HG03558 (cell line): Measurements from ENCODE around the gene SLC12A3.
"Not testable (repeated sequence)": the region's sequence is repeated elsewhere in the genome, so short reads cannot be mapped to it uniquely, and the experiment has no call there.

Source experiments
- ATAC-seq: cut with Tn5 transposase; IDR thresholded peaks from one replicate; pipeline ENCODE4 v1.9.1; 2021; ENCODE audit warnings: moderate number of reproducible peaks; ENCODE audit not compliant: unreplicated experiment; ENCODE audit errors: extremely low read depth

Gene SLC12A3

GRCh38 chr16:56866955-56867830 lies 2.2 kb downstream of the SLC12A3 start:
- ATAC-seq, result no peak

DNA sequence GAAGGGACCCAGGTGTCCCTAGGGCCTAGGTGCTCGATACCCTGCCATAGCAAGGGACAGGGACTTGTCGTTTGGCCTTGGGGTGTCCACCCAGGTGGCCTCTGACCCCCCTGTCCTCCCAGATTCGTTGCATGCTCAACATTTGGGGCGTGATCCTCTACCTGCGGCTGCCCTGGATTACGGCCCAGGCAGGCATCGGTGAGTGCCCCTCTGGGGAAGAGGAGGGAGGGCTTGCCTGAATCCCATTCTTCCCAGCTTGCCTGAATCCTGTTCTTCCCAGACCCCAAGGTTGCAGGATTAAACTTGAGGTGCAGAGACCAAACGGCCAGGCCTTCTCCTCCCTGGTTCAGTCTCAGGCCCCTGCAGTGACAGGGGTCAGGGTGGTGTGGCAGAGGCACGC lies 3.2 kb downstream of the SLC12A3 start:
- ATAC-seq, result no peak

- not testable (repeated sequence) for ATAC-seq
These were observed 3.8 kb downstream of the SLC12A3 start for GRCh38 chr16:56868766-56869165.

DNA sequence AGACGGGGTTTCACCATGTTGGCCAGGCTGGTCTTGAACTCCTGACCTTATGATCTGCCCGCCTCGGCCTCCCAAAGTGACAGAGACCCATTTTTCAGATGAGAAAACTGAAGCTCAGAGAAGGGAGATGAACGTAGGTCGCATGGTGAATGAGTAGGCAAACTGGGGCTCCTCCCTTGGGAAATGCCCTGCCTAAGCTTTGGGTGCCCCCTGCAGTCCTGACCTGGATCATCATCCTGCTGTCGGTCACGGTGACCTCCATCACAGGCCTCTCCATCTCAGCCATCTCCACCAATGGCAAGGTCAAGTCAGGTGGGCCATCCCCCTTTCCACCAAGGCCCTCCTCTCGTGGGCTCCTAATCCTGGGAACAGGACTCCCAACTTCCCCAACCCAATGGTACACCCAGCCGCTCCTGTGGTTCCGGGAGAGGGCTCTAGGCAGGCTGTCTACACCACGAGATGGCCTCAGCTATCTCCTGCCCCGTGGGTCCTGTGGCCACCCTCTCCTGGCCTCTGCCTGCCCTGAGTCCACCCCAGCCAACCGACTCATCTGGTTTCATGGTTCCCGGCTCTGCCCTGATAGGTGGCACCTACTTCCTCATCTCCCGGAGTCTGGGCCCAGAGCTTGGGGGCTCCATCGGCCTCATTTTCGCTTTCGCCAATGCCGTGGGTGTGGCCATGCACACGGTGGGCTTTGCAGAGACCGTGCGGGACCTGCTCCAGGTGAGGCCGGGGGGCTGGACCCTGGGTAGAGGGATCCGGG lies 4.7 kb downstream of the SLC12A3 start:
- no peak for ATAC-seq

GRCh38 chr16:56870276-56870888 lies 5.4 kb downstream of the SLC12A3 start:
- ATAC-seq, result no peak

DNA sequence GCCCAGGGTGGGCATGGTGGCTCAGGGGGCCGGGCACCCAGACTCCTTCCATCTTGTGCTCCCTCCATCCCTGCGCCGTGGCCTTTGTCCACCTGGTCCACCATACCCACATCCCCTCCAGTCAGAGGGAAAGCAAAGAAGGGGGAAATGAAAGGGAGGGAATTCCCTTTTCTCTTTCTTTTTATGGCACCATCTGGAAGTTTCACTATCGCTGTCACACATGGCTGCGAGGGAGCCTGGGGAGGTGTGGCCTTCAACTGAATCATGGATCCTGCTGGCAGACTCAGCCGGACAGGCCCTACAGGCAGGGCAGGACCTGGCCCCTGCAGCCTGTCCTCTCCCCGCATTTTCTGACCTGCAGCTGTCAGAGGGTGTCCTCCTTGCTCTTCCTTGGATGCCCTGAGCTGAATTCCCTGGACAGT lies 6.2 kb downstream of the SLC12A3 start:
- ATAC-seq, result no peak

- no peak for ATAC-seq
These were observed 7.9 kb downstream of the SLC12A3 start for GRCh38 chr16:56872863-56873391.

- no peak for ATAC-seq
These were observed 9.8 kb downstream of the SLC12A3 start for GRCh38 chr16:56874800-56875199.

DNA sequence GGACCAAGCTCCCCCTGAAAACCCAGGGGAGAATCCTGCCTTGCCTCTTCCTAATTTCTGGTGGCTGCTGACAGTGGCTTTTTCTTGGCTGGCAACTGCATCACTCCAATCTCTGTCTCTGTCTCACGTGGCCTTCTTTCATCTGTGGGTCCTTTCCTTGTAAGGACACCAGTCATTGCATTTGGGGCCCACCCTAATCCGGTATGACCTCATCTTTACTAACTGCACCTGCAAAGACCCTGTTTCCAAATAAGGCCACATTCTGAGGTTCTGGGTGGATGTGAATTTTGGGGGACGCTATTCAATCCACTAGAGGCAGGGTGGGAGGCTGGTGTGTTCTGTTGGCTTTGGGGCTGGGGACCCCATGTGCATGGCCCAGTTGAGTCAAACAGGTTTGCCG lies 11.0 kb downstream of the SLC12A3 start:
- ATAC-seq, result no peak

DNA sequence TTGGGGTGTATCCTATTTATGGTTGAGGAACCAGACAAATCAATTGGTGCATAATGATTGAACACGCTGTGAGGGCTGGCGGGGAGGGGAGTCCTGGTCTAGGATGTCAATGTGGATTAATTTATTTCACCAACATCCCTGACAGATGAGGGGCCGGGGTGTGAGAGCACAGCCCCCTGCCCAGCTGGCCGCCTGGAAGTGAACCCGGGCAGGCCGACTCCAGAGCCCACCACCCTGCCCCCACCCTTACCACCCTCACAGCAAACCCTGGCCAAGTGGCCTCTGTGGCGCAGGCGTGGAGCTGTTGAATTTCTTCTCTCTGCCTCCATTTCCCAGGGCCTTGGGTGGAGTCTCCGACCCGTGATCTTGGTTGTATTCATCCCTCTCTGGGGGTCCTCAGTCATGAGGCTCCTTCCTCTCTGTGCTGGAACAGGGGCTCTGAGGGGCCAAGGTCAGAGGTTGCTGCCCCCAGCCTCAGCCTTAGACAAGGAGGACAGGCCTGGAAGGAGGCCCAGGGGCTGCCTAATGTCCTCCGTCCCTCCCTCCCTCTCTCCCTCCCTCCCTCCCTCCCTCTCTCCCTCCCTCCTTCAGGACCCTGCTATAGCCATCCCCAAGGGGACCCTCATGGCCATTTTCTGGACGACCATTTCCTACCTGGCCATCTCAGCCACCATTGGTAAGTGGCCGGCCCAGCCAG lies 12.6 kb downstream of the SLC12A3 start:
- no peak for ATAC-seq

- no peak for ATAC-seq
These were observed 13.4 kb downstream of the SLC12A3 start for GRCh38 chr16:56878282-56878854.

DNA sequence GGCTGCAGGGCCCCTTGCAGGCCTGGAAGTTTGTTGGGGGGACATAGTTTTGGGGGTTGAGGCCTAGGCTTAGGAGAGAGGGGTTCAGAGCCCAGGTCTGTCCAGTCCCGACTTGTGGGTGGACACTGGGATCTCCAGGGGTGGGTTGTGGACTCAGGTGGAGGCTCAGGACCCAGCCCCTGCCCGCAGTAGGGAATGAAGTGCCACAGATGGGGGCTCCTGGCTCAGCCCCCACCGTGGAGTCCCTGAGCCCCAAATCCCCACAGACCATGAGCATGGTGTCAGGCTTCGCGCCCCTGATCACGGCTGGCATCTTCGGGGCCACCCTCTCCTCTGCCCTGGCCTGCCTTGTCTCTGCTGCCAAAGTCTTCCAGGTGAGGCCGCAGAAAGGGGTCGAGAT lies 14.3 kb downstream of the SLC12A3 start:
- ATAC-seq, result no peak

GRCh38 chr16:56880176-56880575 lies 15.2 kb downstream of the SLC12A3 start:
- ATAC-seq, result no peak

- ATAC-seq, result no peak
These were observed 15.7 kb downstream of the SLC12A3 start for GRCh38 chr16:56880685-56881084.

DNA sequence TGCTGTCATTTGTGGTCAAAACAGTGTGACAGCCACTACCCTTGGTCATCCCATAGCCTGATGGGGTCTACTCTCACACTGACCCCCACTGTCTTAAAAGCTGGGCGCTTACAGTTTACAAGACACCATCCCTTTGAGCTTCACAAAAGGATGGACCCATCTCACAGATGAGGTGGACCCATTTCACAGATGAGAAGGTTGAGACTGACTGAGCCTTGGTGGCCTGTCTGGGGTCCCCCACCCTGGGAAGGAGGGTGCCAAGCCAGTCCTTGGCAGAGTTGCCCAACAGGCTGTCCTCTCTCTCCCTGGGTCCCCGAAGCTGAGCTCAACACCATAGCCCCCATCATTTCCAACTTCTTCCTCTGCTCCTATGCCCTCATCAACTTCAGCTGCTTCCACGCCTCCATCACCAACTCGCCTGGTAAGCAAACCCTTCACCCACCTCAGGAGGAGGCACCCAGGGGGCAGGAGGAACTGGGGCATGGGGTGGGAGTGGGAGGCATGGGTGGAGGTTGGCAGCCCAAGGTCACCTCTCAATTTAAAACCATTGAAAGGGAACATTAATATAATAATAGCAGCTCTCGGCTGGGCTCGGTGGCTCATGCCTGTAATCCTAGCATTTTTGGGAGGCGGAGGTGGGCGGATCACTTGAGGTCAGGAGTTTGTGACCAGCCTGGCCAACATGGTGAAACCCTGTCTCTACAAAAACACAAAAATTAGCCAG lies 17.2 kb downstream of the SLC12A3 start:
- no peak for ATAC-seq

GRCh38 chr16:56883586-56883985 lies 18.6 kb downstream of the SLC12A3 start:
- no peak for ATAC-seq

DNA sequence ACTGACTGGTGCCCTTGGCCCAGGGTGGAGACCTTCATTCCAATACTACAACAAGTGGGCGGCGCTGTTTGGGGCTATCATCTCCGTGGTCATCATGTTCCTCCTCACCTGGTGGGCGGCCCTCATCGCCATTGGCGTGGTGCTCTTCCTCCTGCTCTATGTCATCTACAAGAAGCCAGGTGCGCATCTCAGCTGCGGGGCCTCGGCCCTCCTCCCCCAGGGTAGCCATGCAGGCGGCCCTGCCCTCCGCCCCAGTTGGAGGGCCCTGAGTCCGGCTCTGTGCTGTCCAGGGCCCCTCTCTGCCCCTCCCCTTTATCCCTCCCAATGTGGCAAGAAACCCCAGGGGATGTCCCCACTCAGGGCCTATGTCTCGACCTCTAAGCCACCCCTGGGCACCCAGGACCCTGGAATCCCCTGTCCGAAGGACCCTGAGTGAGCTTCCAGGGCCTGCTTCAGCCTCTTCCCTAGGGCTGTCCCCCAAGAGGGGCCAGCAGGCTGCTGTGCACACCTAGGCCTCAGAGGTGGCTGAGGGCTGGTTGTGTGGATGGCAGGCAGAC lies 19.1 kb downstream of the SLC12A3 start:
- no peak for ATAC-seq

DNA sequence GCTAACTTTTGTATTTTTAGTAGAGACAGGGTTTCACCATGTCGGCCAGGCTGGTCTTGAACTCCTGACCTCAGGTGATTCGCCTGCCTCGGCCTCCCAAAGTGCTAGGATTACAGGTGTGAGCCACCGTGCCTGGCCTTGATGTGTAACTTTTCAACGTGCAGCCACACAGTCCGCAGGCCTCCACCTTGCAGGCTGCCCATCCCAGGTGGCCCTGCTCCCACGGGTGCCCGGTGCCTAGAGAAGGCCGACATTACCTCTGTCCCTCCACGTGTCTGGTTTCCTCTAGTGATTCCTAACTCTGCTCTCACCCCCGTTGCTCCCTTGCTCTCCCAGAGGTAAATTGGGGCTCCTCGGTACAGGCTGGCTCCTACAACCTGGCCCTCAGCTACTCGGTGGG lies 19.9 kb downstream of the SLC12A3 start:
- ATAC-seq, result not testable (repeated sequence)
